ENCODE results near the gene GRAP. TPM values are rescaled to one million over a fixed set of nuclear protein-coding genes. Genes with fewer than 3 reads are reported as not detected.

Gene GRAP
- total and polyA plus RNA-seq, 10 of the 15 experiments (the other 5 are each of a cell fraction or from before 2014, with no cell fraction given) = 0.58 to 78.3 (median 36.6) TPM

DNA sequence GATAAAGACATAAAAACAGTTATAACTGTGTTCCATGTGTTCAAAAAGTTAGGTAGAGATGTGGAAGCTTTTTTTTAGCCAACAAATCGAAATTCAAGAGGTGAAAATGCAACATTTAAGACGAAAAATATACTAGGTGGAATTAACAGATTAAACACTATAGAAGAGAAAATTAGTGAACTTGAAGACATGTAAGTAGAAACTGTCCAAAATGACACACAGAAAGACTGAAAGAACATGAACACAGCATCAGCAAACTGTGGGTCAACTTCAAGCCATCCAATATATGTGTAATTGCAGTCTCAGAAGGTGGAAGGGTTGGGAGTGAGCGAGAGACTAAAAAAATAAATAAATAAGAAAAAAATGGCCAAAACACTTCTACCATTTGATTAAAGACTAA, 51.5 kb downstream of the GRAP start (continued):
- TF ChIP-seq MLLT1 (IDR thresholded peaks at IDR 0.05) (no peak), RBBP5 (conservative IDR thresholded peaks at IDR 0.05) (no peak), RELA (IDR thresholded peaks at IDR 0.05; ENCODE audit: borderline replicate concordance, partially characterized antibody) (no peak), POU2F2 (IDR thresholded peaks at IDR 0.05; ENCODE audit: borderline replicate concordance, low read depth, low read length) (no peak), USF2 (IDR thresholded peaks at IDR 0.05; ENCODE audit: borderline replicate concordance, low read depth, low read length) (no peak), ZNF24 (IDR thresholded peaks at IDR 0.05) (no peak), SIX5 (IDR thresholded peaks at IDR 0.05; ENCODE audit: low read depth, low read length, severe bottlenecking) (no peak), PBX3 (IDR thresholded peaks at IDR 0.05; ENCODE audit: insufficient replicate concordance, low read depth, low read length) (no peak), ZBED1 (IDR thresholded peaks at IDR 0.05; ENCODE audit: borderline replicate concordance) (no peak)
- TF ChIP-seq, protein P1, sequence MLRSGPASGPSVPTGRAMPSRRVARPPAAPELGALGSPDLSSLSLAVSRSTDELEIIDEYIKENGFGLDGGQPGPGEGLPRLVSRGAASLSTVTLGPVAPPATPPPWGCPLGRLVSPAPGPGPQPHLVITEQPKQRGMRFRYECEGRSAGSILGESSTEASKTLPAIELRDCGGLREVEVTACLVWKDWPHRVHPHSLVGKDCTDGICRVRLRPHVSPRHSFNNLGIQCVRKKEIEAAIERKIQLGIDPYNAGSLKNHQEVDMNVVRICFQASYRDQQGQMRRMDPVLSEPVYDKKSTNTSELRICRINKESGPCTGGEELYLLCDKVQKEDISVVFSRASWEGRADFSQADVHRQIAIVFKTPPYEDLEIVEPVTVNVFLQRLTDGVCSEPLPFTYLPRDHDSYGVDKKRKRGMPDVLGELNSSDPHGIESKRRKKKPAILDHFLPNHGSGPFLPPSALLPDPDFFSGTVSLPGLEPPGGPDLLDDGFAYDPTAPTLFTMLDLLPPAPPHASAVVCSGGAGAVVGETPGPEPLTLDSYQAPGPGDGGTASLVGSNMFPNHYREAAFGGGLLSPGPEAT (IDR thresholded peaks at IDR 0.05; ENCODE audit: low read depth) = no peak
- TF ChIP-seq, protein P2, sequence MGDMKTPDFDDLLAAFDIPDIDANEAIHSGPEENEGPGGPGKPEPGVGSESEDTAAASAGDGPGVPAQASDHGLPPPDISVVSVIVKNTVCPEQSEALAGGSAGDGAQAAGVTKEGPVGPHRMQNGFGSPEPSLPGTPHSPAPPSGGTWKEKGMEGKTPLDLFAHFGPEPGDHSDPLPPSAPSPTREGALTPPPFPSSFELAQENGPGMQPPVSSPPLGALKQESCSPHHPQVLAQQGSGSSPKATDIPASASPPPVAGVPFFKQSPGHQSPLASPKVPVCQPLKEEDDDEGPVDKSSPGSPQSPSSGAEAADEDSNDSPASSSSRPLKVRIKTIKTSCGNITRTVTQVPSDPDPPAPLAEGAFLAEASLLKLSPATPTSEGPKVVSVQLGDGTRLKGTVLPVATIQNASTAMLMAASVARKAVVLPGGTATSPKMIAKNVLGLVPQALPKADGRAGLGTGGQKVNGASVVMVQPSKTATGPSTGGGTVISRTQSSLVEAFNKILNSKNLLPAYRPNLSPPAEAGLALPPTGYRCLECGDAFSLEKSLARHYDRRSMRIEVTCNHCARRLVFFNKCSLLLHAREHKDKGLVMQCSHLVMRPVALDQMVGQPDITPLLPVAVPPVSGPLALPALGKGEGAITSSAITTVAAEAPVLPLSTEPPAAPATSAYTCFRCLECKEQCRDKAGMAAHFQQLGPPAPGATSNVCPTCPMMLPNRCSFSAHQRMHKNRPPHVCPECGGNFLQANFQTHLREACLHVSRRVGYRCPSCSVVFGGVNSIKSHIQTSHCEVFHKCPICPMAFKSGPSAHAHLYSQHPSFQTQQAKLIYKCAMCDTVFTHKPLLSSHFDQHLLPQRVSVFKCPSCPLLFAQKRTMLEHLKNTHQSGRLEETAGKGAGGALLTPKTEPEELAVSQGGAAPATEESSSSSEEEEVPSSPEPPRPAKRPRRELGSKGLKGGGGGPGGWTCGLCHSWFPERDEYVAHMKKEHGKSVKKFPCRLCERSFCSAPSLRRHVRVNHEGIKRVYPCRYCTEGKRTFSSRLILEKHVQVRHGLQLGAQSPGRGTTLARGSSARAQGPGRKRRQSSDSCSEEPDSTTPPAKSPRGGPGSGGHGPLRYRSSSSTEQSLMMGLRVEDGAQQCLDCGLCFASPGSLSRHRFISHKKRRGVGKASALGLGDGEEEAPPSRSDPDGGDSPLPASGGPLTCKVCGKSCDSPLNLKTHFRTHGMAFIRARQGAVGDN (IDR thresholded peaks at IDR 0.05) = no peak
